Head of caudate nucleus (tissue), 42 donors: Measurements from ENCODE around the gene RACK1.
"Not testable (repeated sequence)": the region's sequence is repeated elsewhere in the genome, so short reads cannot be mapped to it uniquely, and the experiment has no call there.

Source experiments
- DNase-seq, 42 donors: peaks; one replicate each; pipeline versions ENCODE4 v3.0.0 to v3.0.0-alpha.2; 2020 to 2021; ENCODE audit warnings: mixed read lengths in 7 of 42
- intact Hi-C: fragments of 100-400 bp; cut with DNase I; formaldehyde crosslinking; loops from one replicate; pipeline ENCODE4 v1.15.0; 2022

The RACK1 gene

DNA sequence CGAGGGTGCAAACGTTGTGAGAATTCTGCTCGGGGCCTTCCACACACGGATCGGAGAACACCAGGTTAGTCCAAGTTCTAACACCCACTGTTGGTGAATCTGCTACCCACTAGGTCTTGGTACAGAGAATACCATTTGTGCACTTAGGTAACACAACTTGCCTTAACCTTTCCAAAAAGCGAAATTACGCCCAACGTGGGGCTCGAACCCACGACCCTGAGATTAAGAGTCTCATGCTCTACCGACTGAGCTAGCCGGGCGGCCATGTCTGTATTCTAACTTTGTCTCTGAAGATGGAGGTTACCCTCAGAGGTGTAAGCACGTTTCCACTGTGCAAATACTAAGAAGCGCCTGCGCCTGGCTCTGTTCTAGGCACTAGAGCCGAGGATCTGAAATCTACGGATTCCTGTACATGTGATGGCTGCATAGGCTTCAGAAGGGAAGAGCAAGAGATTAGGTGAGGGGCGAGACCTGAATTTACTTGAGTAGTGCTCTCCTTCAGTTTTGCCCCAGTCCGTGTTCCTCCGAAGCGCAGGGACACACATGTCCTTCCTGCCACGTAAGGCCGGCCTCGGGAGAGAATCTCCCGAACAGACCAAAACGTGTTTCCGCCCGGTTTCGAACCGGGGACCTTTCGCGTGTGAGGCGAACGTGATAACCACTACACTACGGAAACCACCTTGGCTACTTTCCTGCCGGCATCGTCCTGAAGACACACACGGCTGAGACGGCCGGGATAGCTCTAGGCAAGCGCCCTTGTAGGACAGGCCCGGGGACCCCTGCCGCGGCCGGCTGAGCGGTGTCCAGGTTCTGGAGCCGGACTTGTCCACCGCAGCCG lies 21.7 kb downstream of the RACK1 start:
- peak; percentile 74 to 99 (median 94) for DNase-seq
- intact Hi-C loops = loop anchor here (1.0 to 5.0 kb wide), 2 partner anchors 31 to 40 kb away; partner anchors contain the start of gene TRIM52

GRCh38 chr5:181221105-181221791 lies 22.5 kb downstream of the RACK1 start:
- intact Hi-C loops = loop anchor here (5.0 kb wide), 1 partner anchor 41 kb away; the partner anchor contains the start of gene TRIM52
- peak in 6 of 42 donors; percentile 17 to 59 (median 34) for DNase-seq

- DNase-seq = no peak
- intact Hi-C loops = loop anchor here (5.0 kb wide), 1 partner anchor 42 kb away; the partner anchor contains the start of gene TRIM52
Observed at GRCh38 chr5:181220178-181220515, 23.6 kb downstream of the RACK1 start.

- intact Hi-C loops = loop anchor here (5.0 kb wide), 1 partner anchor 43 kb away; the partner anchor contains the start of gene TRIM52
- no peak for DNase-seq
Observed at GRCh38 chr5:181219262-181220177, 24.2 kb downstream of the RACK1 start.

GRCh38 chr5:181218795-181219124 lies 24.9 kb downstream of the RACK1 start:
- DNase-seq = no peak
- intact Hi-C loops = no loop called here

- intact Hi-C loops = no loop called here
- DNase-seq = peak in 33 of 42 donors; percentile 25 to 73 (median 52)
Observed at GRCh38 chr5:181217803-181218062, 26.0 kb downstream of the RACK1 start.

- peak in 41 of 42 donors; percentile 26 to 76 (median 56) for DNase-seq
- intact Hi-C loops = no loop called here
Observed at GRCh38 chr5:181217111-181217802, 26.4 kb downstream of the RACK1 start.

DNA sequence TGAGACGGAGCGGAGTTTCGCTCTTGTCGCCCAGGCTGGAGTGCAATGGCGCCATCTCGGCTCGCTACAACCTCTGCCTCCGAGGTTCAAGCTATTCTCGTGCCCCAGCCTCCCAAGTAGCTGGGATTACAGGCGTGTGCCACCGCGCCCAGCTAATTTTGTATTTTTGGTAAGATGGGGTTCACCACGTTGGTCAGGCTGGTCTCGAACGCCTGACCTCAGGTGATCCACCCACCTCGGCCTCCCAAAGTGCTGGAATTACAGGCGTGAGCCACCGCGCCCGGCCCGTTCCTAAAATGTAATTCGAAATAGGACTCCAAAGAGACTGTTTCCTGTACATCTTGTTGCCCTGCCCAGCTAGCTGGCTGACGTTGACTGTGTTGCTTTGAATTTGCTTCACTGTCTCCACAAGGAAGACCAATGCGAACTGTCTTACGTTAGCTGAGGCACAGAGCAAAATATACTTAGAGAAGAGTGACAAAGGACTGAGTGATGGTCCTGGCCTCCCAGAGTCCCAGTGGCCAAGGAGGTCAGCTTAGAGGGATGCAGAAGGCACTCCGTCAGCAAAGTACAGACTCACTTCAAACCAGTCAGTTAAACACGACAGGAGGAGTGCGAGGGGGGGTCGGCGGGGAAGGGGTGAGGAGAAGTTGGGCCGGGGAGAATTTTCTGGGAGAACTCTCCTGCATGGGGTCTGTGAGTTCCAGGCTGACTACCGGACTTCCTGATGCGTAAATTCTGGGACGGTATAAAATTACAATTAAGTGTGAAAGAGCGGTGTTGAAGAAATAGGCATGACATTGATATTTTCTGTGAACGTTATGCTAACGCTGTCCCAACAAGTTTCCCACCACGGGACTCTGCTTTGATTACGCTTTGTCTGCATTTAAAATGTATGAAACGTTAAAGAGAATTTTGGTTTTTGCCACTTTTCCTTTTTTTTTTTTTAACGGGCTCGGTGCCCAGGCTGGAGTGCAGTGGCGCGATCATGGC lies 27.4 kb downstream of the RACK1 start:
- intact Hi-C loops = no loop called here
- no peak for DNase-seq

- intact Hi-C loops, DNase-seq: not testable (repeated sequence)
Observed at GRCh38 chr5:181214249-181214648, 29.5 kb downstream of the RACK1 start.

DNA sequence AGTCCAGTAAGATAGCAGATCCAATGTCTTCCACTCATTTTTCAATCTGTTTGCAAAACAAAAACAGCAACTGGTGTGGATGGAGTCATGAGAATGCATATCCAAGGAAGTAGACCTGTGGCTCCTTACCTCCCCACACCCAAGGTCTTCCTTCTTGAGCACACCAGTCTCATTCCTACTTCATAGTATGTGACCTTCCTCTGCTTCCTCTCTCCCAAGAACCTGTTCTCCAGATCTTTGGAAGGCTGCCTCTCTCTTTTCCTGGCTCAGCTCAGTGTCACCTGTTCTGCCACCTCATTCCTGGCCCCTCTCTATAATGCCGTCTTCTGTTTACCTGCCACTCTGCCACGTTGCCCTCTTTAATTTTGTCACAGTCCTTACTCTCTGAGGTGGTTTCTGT lies 30.8 kb downstream of the RACK1 start:
- intact Hi-C loops = no loop called here
- DNase-seq = no peak

GRCh38 chr5:181212080-181212479 lies 31.6 kb downstream of the RACK1 start:
- DNase-seq = no peak
- intact Hi-C loops = no loop called here

DNA sequence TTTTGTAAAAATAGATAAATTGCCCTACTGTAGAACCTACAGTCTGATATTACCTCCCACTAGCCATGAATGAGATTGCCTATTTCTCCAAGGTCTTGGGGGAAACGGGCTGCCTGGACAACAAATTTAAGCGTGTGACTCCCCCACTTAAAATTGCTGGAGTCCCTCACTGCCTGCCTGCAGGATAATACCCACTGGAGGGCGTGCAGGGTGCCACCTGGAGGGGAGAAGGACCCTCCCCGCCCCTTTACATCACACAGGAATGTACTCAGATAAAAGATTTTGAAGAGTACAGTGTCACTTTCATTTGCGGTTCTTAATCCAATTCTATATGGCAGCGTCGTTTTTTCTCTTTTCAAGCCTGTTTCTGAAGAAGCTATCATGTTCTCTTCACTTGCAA lies 32.5 kb downstream of the RACK1 start:
- intact Hi-C loops = no loop called here

DNA sequence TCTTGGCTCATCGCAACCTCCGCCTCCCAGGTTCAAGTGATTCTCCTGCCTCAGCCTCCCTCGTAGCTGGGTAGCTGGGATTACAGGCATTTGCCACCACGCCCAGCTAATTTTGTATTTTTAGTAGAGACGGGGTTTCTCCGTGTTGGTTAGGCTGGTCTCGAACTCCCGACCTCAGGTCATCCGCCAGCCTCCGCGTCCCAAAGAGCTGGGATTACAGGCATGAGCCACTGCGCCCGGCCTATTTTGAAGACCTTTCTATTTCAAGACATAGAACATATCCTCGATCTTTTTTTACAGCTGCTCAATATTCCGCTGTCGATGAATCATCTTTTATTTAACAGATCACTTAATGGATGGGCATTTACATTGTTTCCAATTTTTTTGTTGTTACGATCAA lies 33.0 kb downstream of the RACK1 start:
- DNase-seq, intact Hi-C loops: not testable (repeated sequence)

More for the DNA sequence above, 32.5 kb downstream of the RACK1 start:
- DNase-seq = no peak

GRCh38 chr5:181210148-181210547 lies 33.6 kb downstream of the RACK1 start:
- intact Hi-C loops, DNase-seq: not testable (repeated sequence)

- intact Hi-C loops = not testable (repeated sequence)
Observed at GRCh38 chr5:181209006-181209405, 34.7 kb downstream of the RACK1 start.

DNA sequence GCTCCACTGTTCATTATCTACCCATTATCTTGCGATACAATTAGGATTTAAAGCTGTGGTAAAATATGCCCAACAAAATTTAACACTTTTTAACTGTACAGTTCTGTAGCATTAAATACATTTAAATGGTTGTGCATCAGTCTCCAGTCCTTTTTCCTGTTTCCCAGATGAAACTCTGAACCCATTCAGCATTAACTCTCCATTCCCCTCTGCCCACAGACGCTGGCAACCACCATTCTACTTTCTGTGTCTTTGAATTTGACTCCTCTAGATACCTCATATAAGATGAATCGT lies 35.8 kb downstream of the RACK1 start:
- intact Hi-C loops = loop anchor here (2.0 kb wide), 1 partner anchor 17 kb away; no protein-coding TSS in a partner anchor
- DNase-seq = no peak

More at GRCh38 chr5:181209006-181209405, 34.7 kb downstream of the RACK1 start:
- DNase-seq = not testable (repeated sequence)

DNA sequence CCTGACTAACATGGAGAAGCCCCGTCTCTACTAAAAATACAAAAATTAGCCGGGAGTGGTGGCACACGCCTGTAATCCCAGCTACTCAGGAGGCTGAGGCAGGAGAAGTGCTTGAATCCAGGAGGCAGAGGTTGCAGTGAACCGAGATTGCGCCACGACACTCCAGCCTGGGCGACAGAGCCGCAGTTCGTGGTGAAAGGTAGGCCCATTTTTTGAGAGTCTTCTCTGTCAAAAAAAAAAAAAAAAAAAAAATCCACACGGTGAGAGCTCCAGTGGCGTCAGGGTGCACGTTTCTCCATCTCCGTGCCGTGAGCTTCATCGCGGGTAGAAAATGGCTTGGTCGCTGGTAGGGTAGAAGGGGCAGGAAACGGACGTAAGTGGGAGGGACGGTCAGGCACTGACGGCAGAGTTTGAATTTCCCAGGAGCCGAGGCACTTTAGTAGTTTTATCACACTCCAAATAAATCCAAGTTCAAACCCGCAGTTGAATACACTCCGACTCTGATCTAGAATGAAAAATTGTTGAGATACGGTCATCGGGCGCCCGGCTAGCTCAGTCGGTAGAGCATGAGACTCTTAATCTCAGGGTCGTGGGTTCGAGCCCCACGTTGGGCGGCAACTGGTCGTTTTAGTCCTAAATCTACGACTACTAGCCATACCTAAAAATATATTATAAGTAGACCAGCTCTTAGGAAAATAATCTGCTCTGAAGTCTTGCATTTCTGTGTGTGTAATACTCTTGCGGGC lies 36.3 kb downstream of the RACK1 start:
- peak; percentile 14 to 94 (median 78) for DNase-seq
- intact Hi-C loops = loop anchor here (2.0 kb wide), 1 partner anchor 17 kb away; no protein-coding TSS in a partner anchor
